22Rv1 (cell line): ENCODE results near the gene TMEM259.

Experiments
- ZFX ChIP-seq: fragments of 450-650 bp; IDR thresholded peaks from 2 replicates; pipeline ENCODE4 v1.6.1; 2017; ENCODE audit warnings: antibody characterized with exemption, borderline replicate concordance
- TF ChIP-seq, protein P1 (sequence below): fragments of 450-650 bp; IDR thresholded peaks from 2 replicates; pipeline ENCODE4 v1.5.1; 2017; ENCODE audit warnings: mild to moderate bottlenecking

DNA sequence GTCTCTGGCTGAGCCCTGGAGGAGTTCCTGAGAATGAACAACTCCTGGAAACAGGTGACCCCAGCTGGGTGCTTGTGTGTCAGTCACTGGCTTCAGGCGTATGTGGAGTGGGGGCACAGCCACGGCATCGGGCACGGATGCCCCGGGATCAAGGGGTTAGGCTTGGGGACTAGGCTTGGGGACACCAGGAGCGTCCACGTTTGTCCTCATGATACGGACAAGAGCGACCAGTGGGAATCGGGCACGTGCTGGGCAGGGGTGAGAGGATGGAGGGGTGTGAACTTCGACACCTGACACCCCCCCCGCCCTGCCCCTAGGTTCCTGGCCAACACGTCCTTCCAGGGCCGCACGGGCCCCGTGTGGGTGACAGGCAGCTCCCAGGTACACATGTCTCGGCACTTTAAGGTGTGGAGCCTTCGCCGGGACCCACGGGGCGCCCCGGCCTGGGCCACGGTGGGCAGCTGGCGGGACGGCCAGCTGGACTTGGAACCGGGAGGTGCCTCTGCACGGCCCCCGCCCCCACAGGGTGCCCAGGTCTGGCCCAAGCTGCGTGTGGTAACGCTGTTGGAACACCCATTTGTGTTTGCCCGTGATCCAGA is 16.6 kb downstream of the TMEM259 start:
- TF ChIP-seq, protein P1, sequence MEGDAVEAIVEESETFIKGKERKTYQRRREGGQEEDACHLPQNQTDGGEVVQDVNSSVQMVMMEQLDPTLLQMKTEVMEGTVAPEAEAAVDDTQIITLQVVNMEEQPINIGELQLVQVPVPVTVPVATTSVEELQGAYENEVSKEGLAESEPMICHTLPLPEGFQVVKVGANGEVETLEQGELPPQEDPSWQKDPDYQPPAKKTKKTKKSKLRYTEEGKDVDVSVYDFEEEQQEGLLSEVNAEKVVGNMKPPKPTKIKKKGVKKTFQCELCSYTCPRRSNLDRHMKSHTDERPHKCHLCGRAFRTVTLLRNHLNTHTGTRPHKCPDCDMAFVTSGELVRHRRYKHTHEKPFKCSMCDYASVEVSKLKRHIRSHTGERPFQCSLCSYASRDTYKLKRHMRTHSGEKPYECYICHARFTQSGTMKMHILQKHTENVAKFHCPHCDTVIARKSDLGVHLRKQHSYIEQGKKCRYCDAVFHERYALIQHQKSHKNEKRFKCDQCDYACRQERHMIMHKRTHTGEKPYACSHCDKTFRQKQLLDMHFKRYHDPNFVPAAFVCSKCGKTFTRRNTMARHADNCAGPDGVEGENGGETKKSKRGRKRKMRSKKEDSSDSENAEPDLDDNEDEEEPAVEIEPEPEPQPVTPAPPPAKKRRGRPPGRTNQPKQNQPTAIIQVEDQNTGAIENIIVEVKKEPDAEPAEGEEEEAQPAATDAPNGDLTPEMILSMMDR, result no peak
- TF ChIP-seq ZFX, result no peak
